ENCODE measurements around the gene STXBP2.

Gene STXBP2

GRCh38 chr19:7636317-7636690, 606 bp upstream of the STXBP2 start:
- H3K4me1 Mint-ChIP-seq: peaks cover 10% of the 10 kb centered on the region
- H3K9me3 Mint-ChIP-seq: no peaks in the 10 kb centered on the region
- peaks cover 32% of the 10 kb centered on the region for H3K27me3 Mint-ChIP-seq (ENCODE audit: low read depth, poor library complexity)
- no peak for DNase-seq
- no peaks in the 10 kb centered on the region for H3K36me3 Mint-ChIP-seq (ENCODE audit: low read depth)
- H3K4me3 Mint-ChIP-seq: peak overlapping the region; percentile 77
- no peak for TF ChIP-seq CTCF (IDR thresholded peaks at IDR 0.05)
- no peak overlapping the region for H3K27ac Mint-ChIP-seq

DNA sequence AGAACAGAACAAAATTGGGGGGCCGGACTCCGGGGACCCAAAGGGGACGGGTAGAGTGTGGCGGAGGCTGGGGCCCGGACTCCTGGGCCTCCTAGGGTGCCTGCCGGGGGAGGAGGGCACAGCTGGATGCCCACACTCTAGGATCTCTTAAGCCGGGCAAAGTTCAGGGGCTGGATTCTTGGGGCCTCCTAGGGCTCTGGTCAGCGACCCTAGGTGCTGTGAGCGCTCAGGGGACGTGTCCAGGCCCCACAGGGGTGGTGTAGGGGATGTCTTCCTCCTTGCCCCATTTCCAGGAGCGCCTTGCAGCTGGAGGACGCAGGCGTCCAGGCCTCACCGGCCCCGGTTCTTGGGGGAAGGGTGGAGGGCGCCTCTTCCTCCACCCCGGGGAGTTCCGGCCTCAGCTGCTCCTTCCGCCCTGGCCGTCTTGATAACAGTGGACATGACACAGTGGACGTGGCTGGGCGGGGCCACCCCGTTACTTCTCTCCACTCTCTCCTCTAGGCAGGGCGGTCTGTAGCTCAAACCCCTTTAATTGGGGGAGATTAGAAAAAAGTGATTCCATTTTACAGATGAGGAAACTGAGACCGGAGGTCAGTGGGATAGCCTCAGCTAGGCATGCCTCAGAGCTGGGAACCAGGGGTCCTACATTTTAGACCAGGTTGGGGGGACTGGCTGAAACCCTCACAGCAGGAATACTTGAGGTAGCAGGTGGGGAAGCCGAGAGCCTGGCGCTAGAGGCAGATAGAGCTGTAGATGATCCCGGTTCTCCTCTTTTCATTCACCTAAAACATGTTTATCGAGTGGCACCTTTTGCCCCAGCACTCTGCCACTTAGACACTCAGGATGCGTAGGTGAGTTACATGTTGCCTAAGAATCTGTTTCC, 705 bp downstream of the STXBP2 start:
- Mint-ChIP-seq H3K36me3 (ENCODE audit: low read depth) (no peaks in the 10 kb centered on the region), H3K9me3 (no peaks in the 10 kb centered on the region), H3K4me3 (peak overlapping the region; percentile 77), H3K27me3 (ENCODE audit: low read depth, poor library complexity) (peaks cover 32% of the 10 kb centered on the region), H3K4me1 (peaks cover 10% of the 10 kb centered on the region), H3K27ac (no peak overlapping the region)
- TF ChIP-seq CTCF (IDR thresholded peaks at IDR 0.05): no peak
- DNase-seq: no peak

DNA sequence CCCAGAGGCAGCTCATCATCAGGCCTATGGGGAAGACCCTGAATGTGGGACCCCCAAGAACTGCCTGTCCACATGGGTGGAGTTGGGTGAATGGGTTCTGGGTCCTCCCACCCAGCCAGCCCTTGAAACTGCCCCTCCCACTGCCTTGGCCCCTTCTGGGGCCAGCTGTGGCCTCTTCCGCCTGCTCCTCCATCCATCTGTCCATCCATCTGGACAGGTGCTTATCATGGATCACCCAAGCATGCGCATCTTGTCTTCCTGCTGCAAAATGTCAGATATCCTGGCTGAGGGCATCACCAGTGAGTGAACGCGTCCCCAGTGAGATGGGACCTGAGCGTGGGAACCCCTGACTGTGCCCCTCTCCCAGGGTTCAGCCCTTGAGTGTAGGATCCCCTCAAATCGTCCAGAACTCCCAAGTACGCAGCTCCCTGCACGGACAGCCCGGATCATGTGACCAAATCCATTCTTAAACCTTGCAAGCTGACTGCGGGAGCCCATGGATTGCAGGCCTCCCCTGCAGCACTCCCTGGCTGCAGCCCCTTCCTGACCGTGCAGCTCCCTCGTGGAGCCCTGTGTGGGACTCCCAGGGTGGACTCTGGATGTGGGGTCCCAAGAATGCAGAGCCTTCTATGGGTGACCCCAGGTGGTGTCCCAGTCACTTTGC, 2.0 kb downstream of the STXBP2 start:
- Mint-ChIP-seq H3K4me3 (peak overlapping the region; percentile 63), H3K9me3 (no peaks in the 10 kb centered on the region), H3K36me3 (ENCODE audit: low read depth) (no peaks in the 10 kb centered on the region), H3K27ac (peak overlapping the region; percentile 71), H3K27me3 (ENCODE audit: low read depth, poor library complexity) (peaks cover 32% of the 10 kb centered on the region), H3K4me1 (peaks cover 10% of the 10 kb centered on the region)
- no peak for DNase-seq
- no peak for TF ChIP-seq CTCF (IDR thresholded peaks at IDR 0.05)

GRCh38 chr19:7639863-7640348, 3.0 kb downstream of the STXBP2 start:
- Mint-ChIP-seq H3K4me3 (peak overlapping the region; percentile 50), H3K9me3 (no peaks in the 10 kb centered on the region), H3K27ac (no peak overlapping the region), H3K27me3 (ENCODE audit: low read depth, poor library complexity) (peaks cover 32% of the 10 kb centered on the region), H3K4me1 (peaks cover 10% of the 10 kb centered on the region), H3K36me3 (ENCODE audit: low read depth) (no peaks in the 10 kb centered on the region)
- no peak for DNase-seq
- no peak for TF ChIP-seq CTCF (IDR thresholded peaks at IDR 0.05)

GRCh38 chr19:7640803-7641202, 3.9 kb downstream of the STXBP2 start:
- Mint-ChIP-seq H3K36me3 (ENCODE audit: low read depth) (no peaks in the 10 kb centered on the region), H3K9me3 (no peaks in the 10 kb centered on the region), H3K4me3 (no peak overlapping the region), H3K27me3 (ENCODE audit: low read depth, poor library complexity) (peaks cover 23% of the 10 kb centered on the region), H3K27ac (no peak overlapping the region), H3K4me1 (peaks cover 4% of the 10 kb centered on the region)
- no peak for DNase-seq
- no peak for TF ChIP-seq CTCF (IDR thresholded peaks at IDR 0.05)
